ENCODE measurements around the gene NHSL1.
A peak's percentile ranks its signal among the peaks of the same experiment; 100 is the strongest.

The NHSL1 gene

DNA sequence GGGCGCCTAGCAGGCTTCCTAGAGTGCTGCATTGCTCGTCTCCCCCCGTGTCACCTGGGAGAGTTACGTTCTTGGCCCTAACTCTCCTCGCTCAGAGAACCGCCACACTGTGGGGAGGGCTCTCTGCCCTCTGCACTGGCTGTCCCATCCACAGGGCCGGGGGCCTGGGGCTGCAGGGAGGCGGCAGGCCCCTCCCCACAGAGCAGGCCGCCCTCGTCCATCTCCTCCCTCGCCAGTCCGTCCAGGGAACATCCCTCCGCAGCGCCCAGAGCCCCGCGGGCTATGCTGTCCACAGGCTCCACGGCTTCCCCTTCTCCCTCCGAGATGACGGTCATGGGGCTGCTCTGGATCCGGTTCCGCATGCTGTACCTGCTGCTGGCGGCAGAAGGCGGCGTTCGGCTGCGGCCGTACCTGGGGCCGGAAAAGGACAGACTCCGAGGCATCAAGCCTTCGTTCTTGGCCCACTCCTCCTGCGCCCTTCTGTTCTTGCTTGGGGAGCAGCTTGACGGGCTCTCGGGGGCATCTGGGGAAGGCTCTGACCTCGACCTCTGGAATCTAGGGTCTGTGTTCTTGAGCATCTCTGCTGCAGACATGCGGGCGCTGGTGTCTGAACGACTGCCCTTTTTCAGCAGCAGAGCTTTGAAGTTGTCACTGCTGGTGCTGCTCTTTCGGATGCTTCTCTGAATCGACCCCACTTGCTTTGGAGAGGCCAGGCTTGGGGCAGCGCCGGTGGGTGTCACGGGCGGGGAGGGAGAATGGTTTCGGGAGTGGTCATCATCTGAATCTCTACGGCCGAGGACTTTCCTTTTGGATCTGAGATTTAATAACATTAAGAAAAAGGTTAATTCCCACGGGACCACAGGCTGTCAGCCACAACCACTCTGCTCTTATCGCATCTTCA lies 75.0 kb downstream of the NHSL1 start:
- no peak for DNase-seq

DNA sequence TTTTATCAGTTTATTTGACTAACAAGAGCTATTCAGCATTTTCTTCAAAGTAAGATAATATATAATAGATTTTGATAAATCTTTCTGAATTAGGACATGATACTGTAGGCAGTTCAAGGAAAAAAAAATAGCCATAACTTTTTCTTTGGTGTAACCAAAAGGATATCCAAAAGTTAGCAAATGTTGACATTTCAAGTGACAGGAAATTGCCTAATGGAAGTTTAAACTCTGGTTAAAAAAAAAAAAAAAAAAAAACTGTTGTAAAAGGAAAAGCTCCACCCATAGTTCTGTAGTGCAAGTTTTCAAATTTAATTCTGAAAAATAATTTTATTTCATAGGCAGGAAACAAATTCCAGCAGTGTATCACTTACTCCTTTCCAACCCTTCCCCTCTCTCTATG lies 76.4 kb downstream of the NHSL1 start:
- no peak for DNase-seq

DNA sequence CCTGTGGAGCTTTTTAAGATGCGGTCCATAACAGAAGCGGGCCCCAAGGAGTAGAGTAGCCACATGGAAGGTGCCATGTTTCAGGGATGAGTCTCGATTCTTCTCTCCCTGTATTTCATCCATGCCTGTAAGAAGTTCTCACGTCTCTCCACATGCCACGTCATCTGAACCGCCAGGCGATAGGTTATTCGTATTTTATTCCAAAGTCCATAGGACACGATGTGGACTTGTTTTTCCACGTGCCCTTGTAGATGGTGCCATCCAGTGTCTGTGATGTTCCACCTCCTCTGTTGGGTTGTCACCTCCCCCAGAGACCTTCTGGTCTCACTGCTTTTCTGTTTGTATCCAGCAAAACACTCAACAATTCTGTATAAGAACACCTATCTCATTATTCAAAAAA lies 77.7 kb downstream of the NHSL1 start:
- no peak for DNase-seq

GRCh38 chr6:138421089-138421488 lies 78.2 kb downstream of the NHSL1 start:
- no peak for DNase-seq

DNA sequence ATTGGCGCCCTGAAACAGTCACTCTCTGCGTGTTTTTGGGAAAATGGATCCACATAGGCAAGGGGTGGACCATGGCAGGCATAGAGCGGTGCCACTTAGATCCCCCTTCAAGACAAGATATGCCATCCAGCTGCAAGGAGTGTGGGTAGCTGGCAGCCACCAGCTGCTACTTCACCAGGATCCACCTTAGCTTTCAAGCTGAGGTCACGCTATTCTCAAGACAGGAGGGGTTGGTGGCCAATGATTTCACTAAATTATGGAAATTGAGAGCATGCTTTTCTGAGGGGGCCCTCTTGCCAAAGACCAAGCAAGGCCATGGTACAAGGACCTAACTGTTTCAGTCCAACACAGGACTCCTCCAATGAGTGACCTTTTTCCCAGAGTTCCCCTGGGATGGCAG lies 78.9 kb downstream of the NHSL1 start:
- DNase-seq, result no peak

DNA sequence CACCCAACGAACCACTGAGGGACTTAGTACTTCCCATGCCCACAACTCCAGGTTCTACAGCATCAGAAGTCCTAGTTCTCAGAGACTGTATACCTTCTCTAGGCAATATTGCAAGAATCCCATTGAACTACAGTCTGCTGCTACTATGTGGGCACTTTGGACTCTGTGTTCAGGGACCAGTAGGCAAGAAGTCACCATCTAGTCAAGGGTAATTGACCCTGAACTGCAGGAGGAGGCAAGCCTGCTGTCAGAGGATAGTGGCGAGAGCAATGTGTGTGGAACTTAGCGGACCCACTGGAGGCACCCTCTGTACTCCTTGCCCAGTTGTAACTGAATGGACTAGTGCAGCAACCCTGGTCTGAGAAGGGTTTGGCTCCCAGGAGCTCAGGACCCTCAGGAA lies 79.5 kb downstream of the NHSL1 start:
- DNase-seq, result no peak

GRCh38 chr6:138418118-138418742 lies 81.1 kb downstream of the NHSL1 start:
- DNase-seq, result no peak

DNA sequence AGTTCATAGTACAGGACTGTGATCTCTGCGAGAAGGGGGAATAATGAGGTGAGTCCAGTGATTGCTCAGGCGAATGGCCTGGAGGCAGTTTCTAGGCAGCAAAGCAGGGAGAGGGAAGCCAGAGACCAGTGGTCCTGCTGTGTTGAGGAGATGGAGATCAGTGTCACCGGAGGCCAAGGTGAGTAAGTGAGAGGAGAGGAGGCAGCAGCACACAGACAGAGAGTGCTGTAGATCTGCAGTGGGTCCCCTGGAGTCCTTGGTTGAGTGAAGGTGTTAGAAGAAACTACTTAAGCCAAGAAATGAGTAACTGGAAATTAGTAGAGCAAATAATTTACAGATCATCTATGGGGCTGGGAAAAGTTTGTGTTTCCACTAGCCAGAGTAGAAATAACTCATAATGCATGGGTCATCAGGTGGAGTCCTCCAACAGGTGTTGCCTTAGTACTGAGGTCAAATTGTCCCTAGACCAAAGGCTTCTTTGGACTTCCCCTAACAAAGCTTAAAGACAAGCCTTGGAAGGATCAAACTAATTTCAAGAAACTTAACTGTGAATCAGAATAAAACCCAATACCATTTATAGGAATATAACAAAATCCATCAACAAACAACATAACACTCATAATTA lies 81.7 kb downstream of the NHSL1 start:
- no peak for DNase-seq

DNA sequence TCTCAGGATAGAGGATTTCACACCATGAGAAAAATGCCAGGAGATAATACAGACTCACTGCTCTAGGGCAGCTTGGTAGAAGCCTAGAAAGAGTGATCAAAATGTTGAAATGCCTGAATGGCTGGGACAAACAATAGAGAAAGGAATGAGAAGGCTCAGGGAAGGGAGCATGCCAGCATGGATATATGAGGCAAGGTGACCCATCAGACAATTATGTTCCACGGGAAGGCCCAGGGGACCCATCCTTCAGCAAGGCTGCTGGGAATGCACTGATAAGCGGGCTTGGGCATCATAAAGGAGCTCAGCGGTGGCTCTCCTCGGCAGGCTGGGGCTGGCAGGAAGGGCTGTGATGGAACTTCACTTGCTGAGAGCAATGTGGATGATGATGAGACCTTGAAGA lies 83.1 kb downstream of the NHSL1 start:
- no peak for DNase-seq

- DNase-seq, result no peak
Measured at GRCh38 chr6:138415125-138415524, 84.2 kb downstream of the NHSL1 start.

DNA sequence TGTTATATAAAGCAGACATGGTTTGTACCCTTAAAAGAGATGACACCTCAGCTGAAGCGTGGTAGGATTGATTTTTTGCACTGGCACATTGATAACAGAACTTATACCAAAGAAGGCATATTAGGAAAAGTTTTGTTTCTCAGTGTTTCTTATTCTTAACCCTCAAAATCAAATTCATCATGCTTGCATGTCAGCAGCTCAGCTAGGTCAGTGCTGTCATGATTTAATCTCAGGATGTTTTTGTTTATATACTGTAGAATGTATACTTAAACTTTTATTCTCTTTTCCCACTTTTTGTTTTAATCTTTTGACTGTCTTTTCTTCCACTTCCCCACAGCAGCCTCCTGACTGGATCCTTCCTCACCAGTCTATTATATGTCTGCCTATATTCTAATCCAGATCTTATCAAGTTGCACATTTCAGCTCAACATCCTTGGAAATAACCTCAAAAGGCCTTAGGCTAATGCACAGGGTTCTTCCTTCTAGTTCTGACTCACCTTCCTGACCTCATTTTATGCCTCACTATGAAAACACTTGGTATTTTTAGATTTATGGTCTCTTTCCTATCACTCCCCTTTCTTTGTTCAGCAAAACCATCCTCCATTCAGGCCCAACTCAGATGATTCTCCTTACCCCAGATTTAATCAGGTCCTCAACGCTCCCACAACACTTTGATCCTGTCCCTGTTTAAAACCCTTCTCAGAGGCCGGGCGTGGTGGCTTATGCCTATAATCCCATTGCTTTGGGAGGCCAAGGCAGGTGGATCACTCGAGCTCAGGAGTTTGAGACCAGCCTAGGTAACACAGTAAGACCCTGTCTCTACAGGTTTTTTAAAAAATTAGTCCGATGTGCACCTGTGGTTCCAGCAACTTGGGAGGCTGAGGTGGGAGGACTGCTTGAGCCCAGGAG lies 88.1 kb downstream of the NHSL1 start:
- peak in 1 of 5 donors; percentile 74 for DNase-seq

DNA sequence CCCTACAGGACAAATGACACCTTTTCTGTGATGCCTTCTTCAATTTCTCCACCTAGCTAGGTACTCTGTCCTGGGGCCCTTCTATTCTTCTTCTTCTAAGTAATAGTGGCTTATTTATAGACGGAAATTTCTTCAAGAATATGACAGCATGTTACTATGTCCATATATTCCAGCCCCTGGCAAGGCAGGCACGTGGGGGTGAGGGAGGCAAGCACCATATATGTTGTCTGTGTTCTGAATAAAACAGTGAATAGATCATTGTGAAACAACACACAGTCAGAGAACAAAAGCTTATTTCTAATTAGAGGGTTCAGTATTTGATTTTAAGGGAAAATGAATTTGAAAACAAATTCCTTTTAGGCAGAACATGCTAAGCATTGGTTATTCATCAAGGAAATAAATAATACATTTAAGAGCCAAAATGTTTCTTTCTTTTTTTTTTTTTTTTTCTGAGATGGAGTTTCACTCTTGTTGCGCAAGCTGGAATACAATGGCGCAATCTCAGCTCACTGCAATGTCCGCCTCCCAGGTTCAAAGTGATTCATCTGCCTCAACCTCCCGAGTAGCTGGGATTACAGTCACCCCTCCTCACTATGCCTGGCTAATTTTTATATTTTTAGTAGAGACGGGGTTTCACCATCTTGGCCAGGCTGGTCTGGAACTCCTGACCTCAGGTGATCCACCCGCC lies 89.1 kb downstream of the NHSL1 start:
- no peak for DNase-seq

- peak in 1 of 5 donors; percentile 36 for DNase-seq
Measured at GRCh38 chr6:138406443-138406842, 92.9 kb downstream of the NHSL1 start.

DNA sequence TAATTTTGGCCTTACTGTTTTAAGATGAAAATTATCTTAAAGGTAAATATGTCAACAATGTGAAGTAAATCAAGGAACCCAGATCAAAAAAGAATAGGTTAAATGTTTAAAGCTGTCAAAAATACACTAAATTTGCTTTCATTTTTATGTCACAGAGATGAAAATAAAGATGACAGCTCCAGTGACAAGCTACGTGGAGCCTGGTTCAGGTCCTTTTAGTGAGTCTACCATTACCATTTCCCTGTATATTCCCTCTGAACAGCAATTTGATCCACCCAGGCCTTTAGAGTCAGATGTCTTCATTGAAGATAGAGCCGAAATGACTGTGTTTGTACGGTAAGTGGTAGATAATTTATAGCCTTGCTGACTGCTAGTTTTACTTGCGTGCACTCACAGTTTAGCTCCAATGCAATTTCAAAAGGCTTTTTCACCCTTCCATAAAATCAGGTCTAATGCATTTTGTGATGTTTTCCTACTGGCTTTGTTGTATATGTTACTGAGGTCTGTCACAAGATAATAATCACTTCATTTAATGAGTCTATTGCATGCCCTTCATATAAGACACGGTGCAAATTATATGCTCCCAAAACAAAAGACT lies 93.4 kb downstream of the NHSL1 start:
- DNase-seq, result no peak

- DNase-seq, result peak in 3 of 5 donors; percentile 17 to 27 (median 22)
Measured at GRCh38 chr6:138404666-138405337, 94.5 kb downstream of the NHSL1 start.

- peak; percentile 86 to 94 (median 92) for DNase-seq
Measured at GRCh38 chr6:138403801-138404665, 95.3 kb downstream of the NHSL1 start, which contains the start of gene HEBP2. HEBP2 (plus strand) TSS chr6:138404223; CDS start chr6:138404496, 273 bp downstream.

- DNase-seq, result peak in 4 of 5 donors; percentile 15 to 40 (median 23)
Measured at GRCh38 chr6:138403324-138403800, 95.9 kb downstream of the NHSL1 start.

GRCh38 chr6:138402838-138403187 lies 96.5 kb downstream of the NHSL1 start:
- no peak for DNase-seq

DNA sequence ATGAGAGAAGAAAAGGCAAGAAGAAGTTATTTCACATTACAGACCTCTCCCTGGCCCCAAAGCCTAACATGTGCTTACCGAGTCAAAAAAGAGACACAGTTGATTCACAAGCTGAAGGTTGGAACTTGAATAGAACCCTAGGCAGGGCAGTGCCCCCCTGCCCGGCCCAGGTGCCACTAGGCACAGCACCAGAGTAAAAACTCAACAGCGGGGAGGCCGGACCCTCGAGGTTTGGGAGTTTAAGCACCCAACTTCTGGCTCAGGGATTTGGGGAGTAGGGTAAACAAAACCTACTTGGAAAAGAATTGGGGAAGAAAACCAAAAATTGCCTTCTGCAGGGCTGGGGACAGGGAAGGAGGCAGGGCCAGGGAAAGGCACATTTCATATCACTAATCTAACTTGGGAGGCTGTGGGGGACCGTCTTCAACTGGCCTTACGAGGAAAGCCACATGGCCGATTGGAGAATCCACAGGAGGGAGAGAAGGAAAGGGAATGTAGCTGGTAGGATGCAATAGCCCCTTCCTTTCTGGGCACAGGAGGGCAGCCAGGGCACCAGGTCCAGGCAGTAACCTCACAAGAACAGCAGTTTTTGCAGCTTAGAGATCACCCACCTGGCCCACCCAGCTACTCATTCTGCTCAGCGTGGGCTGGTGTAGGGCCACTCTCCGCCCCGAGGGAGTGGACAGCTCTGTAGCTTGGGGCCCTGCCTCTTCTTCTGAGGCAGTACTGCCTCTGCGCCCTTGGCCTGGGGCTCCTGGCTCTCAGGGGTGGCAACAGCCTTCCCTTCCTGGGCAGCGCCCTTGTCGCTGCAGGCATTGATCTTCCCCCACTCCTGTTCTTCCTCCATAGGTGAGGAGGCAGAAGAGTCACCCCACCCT lies 97.1 kb downstream of the NHSL1 start:
- no peak for DNase-seq

Measured in T-helper 1 cell (primary cell).